Measurements from ENCODE around the gene RNU1-2. TPM values are rescaled to one million over a fixed set of nuclear protein-coding genes. Genes with fewer than 3 reads are reported as not detected.
"Not testable (repeated sequence)": the region's sequence is repeated elsewhere in the genome, so short reads cannot be mapped to it uniquely, and the experiment has no call there.

The RNU1-2 gene
- total RNA-seq, 2 donors from 2014 or later, result under 0.01 TPM

DNA sequence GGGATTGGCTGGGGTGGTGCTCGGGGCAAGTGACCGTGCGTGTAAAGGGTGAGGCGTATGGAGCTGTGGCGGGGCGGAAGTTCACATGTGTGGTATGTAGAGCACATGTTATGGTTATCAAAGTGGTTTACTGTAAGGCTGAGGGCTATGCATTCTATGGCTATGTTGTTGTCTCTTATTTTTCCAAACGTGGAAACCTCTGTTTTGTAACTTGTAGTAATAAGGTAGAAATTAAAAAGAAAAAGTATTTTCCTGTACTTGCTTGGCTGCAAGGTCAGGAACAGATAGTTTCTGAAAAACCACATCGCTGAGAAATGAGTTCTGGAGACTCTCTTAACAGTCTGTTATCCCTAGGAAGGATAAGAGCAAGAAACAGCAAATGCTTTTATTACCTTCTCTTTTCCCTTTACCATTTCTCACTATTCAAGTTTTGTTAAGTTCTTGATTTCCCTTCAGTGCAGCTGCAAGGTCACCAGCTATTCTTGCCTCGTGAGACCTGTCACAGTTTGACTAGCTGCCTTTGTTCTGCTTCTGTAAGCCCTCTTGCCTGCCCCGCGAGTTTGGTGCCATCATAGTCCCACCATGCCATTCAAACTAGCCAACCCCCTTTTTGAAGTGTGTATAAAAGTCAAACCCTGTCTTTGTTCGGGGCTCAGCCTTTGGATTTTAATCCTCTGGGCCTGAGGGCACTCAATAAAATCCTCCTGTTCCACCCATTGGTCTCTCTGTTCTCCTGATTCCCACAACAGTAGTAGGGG is 9.5 kb downstream of the RNU1-2 start:
- Histone ChIP-seq H3K27ac (peak overlapping the region; percentile 92 to 97), H3K4me3 (peak overlapping the region; percentile 69), H3K9me3 (no peaks in the 10 kb centered on the region), H3K27me3 (replicated peaks; ENCODE audit: insufficient read depth) (no peaks in the 10 kb centered on the region), H3K36me3 (no peaks in the 10 kb centered on the region), H3K4me1 (ENCODE audit: control insufficient read depth in 1 of 2, low read depth in 2 of 2) (peaks cover 6 to 15% of the 10 kb centered on the region in 2 donors)
- ATAC-seq (ENCODE audit: insufficient number of reproducible peaks, low FRiP score, low read depth) (peak; percentile 69), DNase-seq (ENCODE audit: low spot score) (no peak)
- TF ChIP-seq, protein P1, sequence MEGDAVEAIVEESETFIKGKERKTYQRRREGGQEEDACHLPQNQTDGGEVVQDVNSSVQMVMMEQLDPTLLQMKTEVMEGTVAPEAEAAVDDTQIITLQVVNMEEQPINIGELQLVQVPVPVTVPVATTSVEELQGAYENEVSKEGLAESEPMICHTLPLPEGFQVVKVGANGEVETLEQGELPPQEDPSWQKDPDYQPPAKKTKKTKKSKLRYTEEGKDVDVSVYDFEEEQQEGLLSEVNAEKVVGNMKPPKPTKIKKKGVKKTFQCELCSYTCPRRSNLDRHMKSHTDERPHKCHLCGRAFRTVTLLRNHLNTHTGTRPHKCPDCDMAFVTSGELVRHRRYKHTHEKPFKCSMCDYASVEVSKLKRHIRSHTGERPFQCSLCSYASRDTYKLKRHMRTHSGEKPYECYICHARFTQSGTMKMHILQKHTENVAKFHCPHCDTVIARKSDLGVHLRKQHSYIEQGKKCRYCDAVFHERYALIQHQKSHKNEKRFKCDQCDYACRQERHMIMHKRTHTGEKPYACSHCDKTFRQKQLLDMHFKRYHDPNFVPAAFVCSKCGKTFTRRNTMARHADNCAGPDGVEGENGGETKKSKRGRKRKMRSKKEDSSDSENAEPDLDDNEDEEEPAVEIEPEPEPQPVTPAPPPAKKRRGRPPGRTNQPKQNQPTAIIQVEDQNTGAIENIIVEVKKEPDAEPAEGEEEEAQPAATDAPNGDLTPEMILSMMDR (IDR thresholded peaks at IDR 0.05), result no peak

DNA sequence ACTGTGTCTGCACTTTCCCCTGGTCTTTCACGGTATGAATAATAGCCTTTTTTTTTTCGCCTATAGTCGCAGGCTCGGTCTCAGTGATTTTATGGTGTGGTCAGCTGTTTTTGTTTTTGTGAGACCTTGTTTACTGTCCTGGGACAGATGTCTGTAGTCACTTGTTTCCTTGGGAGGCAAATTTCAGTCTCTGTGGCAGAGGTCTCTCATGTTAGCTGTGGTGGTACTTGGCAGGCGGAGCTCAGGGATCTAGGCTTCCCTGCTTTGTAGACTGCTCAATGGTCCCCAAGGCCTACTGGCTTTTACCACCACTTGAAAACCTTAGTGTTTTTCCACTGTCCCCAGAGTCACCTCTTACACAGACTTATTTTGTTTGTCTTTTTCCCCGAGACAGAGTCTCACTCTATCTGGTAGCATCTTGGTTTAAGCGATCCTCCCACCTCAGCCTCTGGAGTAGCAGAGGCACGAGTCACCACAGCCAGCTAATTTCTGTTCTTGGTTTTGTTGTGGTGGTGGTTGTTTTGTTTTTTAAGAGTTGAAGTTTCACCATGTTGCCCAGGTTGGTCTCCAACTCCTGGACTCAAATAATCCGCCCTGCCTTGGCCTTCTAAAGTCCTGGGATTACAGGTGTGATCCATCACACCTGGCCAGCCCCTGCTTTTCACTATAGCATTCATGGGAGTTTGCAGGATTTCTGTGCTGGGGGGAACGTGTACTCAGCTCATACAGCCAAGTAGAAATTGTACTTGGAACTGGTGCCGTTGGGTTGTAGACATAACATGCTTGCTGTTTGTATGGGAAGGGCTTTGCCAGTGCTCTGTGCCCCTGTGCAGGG is 10.3 kb downstream of the RNU1-2 start:
- H3K27ac ChIP-seq, result peak overlapping the region; percentile 92 to 97
- TF ChIP-seq, protein P1 (IDR thresholded peaks at IDR 0.05), result no peak
- DNase-seq (ENCODE audit: low spot score), result no peak
- no peaks in the 10 kb centered on the region for H3K9me3 ChIP-seq
- no peaks in the 10 kb centered on the region for H3K27me3 ChIP-seq (replicated peaks; ENCODE audit: insufficient read depth)
- no peaks in the 10 kb centered on the region for H3K36me3 ChIP-seq
- no peak for ATAC-seq (ENCODE audit: insufficient number of reproducible peaks, low FRiP score, low read depth)
- H3K4me3 ChIP-seq, result no peak overlapping the region
- H3K4me1 ChIP-seq (ENCODE audit: control insufficient read depth in 1 of 2, low read depth in 2 of 2), result peaks cover 6 to 15% of the 10 kb centered on the region in 2 donors

GRCh38 chr1:16906873-16907272 is 11.1 kb downstream of the RNU1-2 start:
- Histone ChIP-seq H3K4me3 (no peak overlapping the region), H3K9me3 (no peaks in the 10 kb centered on the region), H3K36me3 (no peaks in the 10 kb centered on the region), H3K4me1 (ENCODE audit: control insufficient read depth in 1 of 2, low read depth in 2 of 2) (peaks cover 6 to 15% of the 10 kb centered on the region in 2 donors), H3K27ac (no peak overlapping the region), H3K27me3 (replicated peaks; ENCODE audit: insufficient read depth) (no peaks in the 10 kb centered on the region)
- TF ChIP-seq, protein P1 (IDR thresholded peaks at IDR 0.05), result no peak
- DNase-seq (ENCODE audit: low spot score) (no peak), ATAC-seq (ENCODE audit: insufficient number of reproducible peaks, low FRiP score, low read depth) (no peak)

DNA sequence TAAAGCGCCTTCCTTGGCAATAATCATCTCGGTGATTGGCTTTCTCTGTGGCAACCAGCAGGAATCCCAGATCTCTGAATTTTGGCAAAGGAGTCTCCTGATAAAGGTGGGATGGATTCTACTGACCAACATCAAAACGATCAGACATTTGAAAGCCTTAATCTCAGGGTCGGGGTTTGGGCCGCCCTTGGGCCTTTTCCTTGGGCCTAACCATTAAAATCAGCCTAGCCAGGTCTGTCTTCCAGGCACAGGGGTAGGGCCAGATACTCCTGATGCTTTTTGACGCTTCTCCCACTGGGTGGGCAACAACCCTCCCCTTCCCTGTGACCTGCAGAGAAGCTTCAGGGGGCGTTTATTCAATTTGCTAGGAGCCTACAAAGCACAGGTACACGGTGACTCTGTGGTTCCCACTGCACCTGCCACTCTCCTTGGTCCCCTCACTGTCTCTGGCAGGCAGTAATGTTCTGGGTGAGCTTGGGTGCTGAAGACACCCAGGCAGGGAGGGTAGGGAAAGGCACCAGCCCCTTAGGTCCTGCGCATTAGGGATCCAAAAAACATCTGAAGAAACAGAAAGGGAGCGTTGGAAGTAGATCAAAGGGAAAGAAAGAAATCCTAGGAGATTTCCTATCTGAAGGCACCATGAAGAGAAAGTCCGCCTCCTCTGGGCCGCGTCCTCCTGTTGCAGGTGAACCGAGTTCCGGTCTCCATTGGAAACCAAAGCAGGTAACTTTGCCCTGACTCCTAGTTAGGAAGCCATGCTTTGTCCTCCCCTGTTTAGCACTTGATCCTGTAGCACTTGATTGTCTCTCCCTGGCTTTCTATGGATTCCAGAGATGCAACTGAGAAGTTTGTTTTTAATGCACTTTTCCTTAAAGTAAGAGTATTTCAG is 12.3 kb downstream of the RNU1-2 start:
- DNase-seq (ENCODE audit: low spot score), result no peak
- no peaks in the 10 kb centered on the region for H3K36me3 ChIP-seq
- no peak for ATAC-seq (ENCODE audit: insufficient number of reproducible peaks, low FRiP score, low read depth)
- peaks cover 4 to 11% of the 10 kb centered on the region in 2 donors for H3K4me1 ChIP-seq (ENCODE audit: control insufficient read depth in 1 of 2, low read depth in 2 of 2)
- TF ChIP-seq, protein P1 (IDR thresholded peaks at IDR 0.05), result no peak
- H3K27ac ChIP-seq, result no peak overlapping the region
- H3K9me3 ChIP-seq, result no peaks in the 10 kb centered on the region
- H3K4me3 ChIP-seq, result no peak overlapping the region
- no peaks in the 10 kb centered on the region for H3K27me3 ChIP-seq (replicated peaks; ENCODE audit: insufficient read depth)

DNA sequence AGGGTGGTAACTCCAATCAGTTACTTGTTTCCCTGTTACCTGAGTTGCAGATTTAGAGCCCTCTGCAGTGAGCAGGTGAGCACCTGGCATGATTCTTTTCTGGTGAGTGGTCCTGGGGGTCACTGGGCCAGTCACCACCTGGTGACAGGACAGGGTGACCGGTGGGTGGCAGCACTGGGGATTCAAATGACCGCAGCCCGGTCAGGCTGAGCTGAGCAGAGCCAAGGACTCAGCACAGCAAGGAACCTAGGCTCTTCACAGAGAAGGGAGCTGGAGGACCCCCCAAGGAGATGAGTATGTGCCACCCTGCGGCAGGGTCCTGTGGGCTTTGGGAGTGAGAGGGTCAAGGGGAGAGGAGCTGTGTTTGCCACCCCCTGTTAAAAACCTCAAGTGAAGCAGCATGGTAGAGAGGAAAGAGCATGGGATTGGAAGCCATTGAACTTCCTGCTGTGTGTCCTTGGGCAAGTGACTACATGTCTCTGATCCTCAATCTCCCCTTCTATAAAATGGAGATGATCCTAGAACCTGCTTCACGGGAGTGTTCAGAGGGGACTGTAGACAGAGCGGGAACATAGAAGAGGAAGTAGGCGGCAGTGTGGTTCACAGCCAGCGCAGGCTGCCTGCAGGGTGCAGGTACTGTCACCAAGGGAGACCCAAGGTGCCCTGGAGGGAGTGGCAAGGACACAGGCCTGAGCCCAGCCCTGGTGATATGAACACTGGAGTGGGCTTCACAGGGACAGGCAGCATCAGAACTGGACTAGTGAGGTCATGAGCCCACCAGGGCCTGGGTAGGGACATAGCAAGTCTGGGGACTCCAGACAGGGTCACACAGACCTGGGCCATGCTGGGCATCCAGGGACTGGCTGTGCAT is 16.3 kb downstream of the RNU1-2 start:
- not testable (repeated sequence) for H3K9me3 ChIP-seq; H3K36me3 ChIP-seq; H3K27ac ChIP-seq; DNase-seq (ENCODE audit: low spot score); H3K4me3 ChIP-seq; ATAC-seq (ENCODE audit: insufficient number of reproducible peaks, low FRiP score, low read depth); H3K27me3 ChIP-seq (replicated peaks; ENCODE audit: insufficient read depth)
- peaks cover 4 to 21% of the 10 kb centered on the region in 2 donors for H3K4me1 ChIP-seq (ENCODE audit: control insufficient read depth in 1 of 2, low read depth in 2 of 2)

GRCh38 chr1:16912742-16913141 is 17.0 kb downstream of the RNU1-2 start:
- DNase-seq (ENCODE audit: low spot score); H3K27ac ChIP-seq; H3K9me3 ChIP-seq; ATAC-seq (ENCODE audit: insufficient number of reproducible peaks, low FRiP score, low read depth); H3K27me3 ChIP-seq (replicated peaks; ENCODE audit: insufficient read depth); H3K36me3 ChIP-seq: not testable (repeated sequence)
- peak overlapping the region; percentile 78 for H3K4me3 ChIP-seq
- peaks cover 4 to 21% of the 10 kb centered on the region in 2 donors for H3K4me1 ChIP-seq (ENCODE audit: control insufficient read depth in 1 of 2, low read depth in 2 of 2)
